Activated B cell treated with CpG ODN at 0.5 μM for 24 hours (primary cell): ENCODE data around the gene SH2D4B. TPM values are rescaled to one million over a fixed set of nuclear protein-coding genes. Genes with fewer than 3 reads are reported as not detected.

ENCODE experiments used
- ATAC-seq: fragments of 200-7000 bp; cut with Tn5 transposase; one replicate; pipeline ENCODE4 v1.10.0; 2021; ENCODE audit warnings: low read depth, mild to moderate bottlenecking, moderate library complexity
- CTCF ChIA-PET: fragments of 350-600 bp; sonication (Branson Sonifier 250); formaldehyde crosslinking; loops from one replicate; lab custom pipeline; 2021; ENCODE audit warnings: antibody characterized with exemption; lab: Charles Lee
- POLR2A ChIA-PET: fragments of 350-600 bp; sonication (Branson Sonifier 250); formaldehyde crosslinking; loops from one replicate; lab custom pipeline; 2021; ENCODE audit warnings: antibody characterized with exemption; lab: Charles Lee
- DNase-seq: peaks from one replicate; pipeline ENCODE4 v3.0.0; 2022
- H3K27ac Mint-ChIP-seq: one replicate; pipeline ENCODE4 v1.8.0; 2020; ENCODE audit warnings: mixed read lengths
- H3K27me3 Mint-ChIP-seq: one replicate; pipeline ENCODE4 v1.8.0; 2021; ENCODE audit warnings: mixed read lengths
- H3K36me3 Mint-ChIP-seq: one replicate; pipeline ENCODE4 v1.8.0; 2021; ENCODE audit warnings: low read depth, mixed read lengths
- H3K4me1 Mint-ChIP-seq: one replicate; pipeline ENCODE4 v1.8.0; 2021; ENCODE audit warnings: mixed read lengths
- H3K4me3 Mint-ChIP-seq: one replicate; pipeline ENCODE4 v1.8.0; 2020; ENCODE audit warnings: mild to moderate bottlenecking, mixed read lengths
- H3K9me3 Mint-ChIP-seq: one replicate; pipeline ENCODE4 v1.8.0; 2020; ENCODE audit warnings: mixed read lengths
- CTCF ChIP-seq: fragments of 200-600 bp; IDR thresholded peaks from one replicate; pipeline ENCODE4 v1.8.0; 2022; ENCODE audit warnings: antibody characterized with exemption, mild to moderate bottlenecking
- intact Hi-C: fragments of 100-400 bp; cut with micrococcal nuclease; formaldehyde crosslinking; loops from one replicate; pipeline ENCODE4 v1.15.1; 2024
- total RNA-seq: library from RNA; stranded (reverse); gene quantifications from 2 replicates; pipeline ENCODE4 v1.2.3, GENCODE V29; 2022

The SH2D4B gene
- total RNA-seq, 1 donor from 2014 or later, result not detected

- Mint-ChIP-seq H3K9me3 (no peaks in the 10 kb centered on the region), H3K27ac (no peak overlapping the region), H3K27me3 (peaks cover 5% of the 10 kb centered on the region), H3K4me3 (no peak overlapping the region), H3K36me3 (no peaks in the 10 kb centered on the region), H3K4me1 (no peaks in the 10 kb centered on the region)
- DNase-seq (no peak), ATAC-seq (no peak)
- TF ChIP-seq CTCF, result no peak
- intact Hi-C loops, result no loop called here
- ChIA-PET POLR2A (no interaction called here), CTCF (no interaction called here)
Observed at GRCh38 chr10:80613466-80614170, 75.9 kb downstream of the SH2D4B start.

DNA sequence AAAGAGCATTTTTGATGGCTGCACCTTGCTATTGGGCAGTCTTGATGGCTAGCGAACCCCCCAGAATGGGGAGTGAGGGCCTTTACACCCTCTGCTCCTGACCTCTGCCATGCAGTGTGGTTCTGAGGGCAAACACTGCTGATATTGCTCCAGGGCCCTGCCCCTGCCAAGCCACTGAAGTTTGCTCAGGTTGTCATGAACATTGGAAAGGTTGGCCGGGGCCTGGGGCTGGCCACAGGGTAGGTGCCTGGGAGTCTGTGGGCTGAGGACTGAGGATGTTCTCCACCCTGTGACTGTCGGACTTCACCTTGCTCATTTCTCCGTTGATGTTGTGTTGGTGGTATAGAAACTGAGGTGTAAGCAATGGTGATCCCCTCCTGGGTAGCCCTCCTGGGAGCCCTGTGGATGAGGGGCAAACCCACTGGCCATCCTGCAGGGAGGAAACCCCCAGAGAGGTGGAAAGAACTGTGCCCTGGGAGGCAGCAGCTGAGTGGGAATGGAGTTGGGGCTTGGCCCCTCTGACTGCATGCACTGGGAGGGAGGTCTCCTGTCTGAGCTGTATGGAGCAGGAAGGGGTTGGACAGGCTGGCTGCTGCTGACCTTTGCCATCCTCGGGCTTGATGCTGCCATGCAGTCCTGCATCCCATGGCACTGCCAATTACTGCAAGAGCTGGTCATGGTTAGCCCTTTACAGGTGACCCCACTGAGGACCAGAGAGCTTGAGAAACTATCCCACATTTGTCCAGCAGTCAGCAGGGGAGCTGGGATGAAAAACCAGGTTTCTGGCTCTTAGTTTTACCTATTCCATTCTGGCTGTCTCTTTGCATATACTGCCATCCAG is 77.1 kb downstream of the SH2D4B start:
- H3K4me3 Mint-ChIP-seq, result no peak overlapping the region
- no peaks in the 10 kb centered on the region for H3K9me3 Mint-ChIP-seq
- no peaks in the 10 kb centered on the region for H3K36me3 Mint-ChIP-seq
- H3K27ac Mint-ChIP-seq, result no peak overlapping the region
- peaks cover 5% of the 10 kb centered on the region for H3K27me3 Mint-ChIP-seq
- ATAC-seq, result no peak
- H3K4me1 Mint-ChIP-seq, result no peaks in the 10 kb centered on the region
- TF ChIP-seq CTCF, result no peak
- intact Hi-C loops, result no loop called here
- DNase-seq, result no peak
- POLR2A ChIA-PET, result no interaction called here
- CTCF ChIA-PET, result no interaction called here

- no peak for ATAC-seq
- Mint-ChIP-seq H3K4me3 (no peak overlapping the region), H3K27ac (no peak overlapping the region), H3K27me3 (peaks cover 5% of the 10 kb centered on the region), H3K9me3 (no peaks in the 10 kb centered on the region), H3K4me1 (no peaks in the 10 kb centered on the region), H3K36me3 (no peaks in the 10 kb centered on the region)
- DNase-seq, result no peak
- TF ChIP-seq CTCF, result no peak
- ChIA-PET POLR2A (no interaction called here), CTCF (interaction anchor here (0.9 kb wide), 1 partner anchor 21 kb away, joined by 4 read pairs; no protein-coding TSS in a partner anchor)
- intact Hi-C loops, result no loop called here
Observed at GRCh38 chr10:80617807-80618206, 80.1 kb downstream of the SH2D4B start.

GRCh38 chr10:80619036-80619435 is 81.3 kb downstream of the SH2D4B start:
- POLR2A ChIA-PET, result no interaction called here
- CTCF ChIA-PET, result no interaction called here
- Mint-ChIP-seq H3K4me3 (no peak overlapping the region), H3K27me3 (peaks cover 5% of the 10 kb centered on the region), H3K36me3 (no peaks in the 10 kb centered on the region), H3K4me1 (no peaks in the 10 kb centered on the region), H3K9me3 (no peaks in the 10 kb centered on the region), H3K27ac (no peak overlapping the region)
- no peak for ATAC-seq
- TF ChIP-seq CTCF, result no peak
- DNase-seq, result no peak
- intact Hi-C loops, result no loop called here

- no peak for ATAC-seq
- no peaks in the 10 kb centered on the region for H3K27me3 Mint-ChIP-seq
- intact Hi-C loops, result no loop called here
- POLR2A ChIA-PET, result no interaction called here
- no peak overlapping the region for H3K4me3 Mint-ChIP-seq
- no peak for DNase-seq
- CTCF ChIA-PET, result interaction anchor here (1.3 kb wide), 1 partner anchor 42 kb away, joined by 3 read pairs; no protein-coding TSS in a partner anchor
- H3K9me3 Mint-ChIP-seq, result peaks cover 2% of the 10 kb centered on the region
- no peaks in the 10 kb centered on the region for H3K36me3 Mint-ChIP-seq
- H3K27ac Mint-ChIP-seq, result no peak overlapping the region
- H3K4me1 Mint-ChIP-seq, result no peaks in the 10 kb centered on the region
- TF ChIP-seq CTCF, result no peak
Observed at GRCh38 chr10:80622153-80622552, 84.5 kb downstream of the SH2D4B start.
